ENCODE data around the gene KRTAP10-11. TPM values are rescaled to one million over a fixed set of nuclear protein-coding genes. Genes with fewer than 3 reads are reported as not detected.

The KRTAP10-11 gene
- total RNA-seq, 1 experiment from 2014 or later = not detected

- Histone ChIP-seq H3K4me1 (peaks cover 9% of the 10 kb centered on the region; the same call in 1 of the 2 replicates), H3K4me3 (ENCODE audit: low read depth, low read length) (no peak overlapping the region), H3K36me3 (ENCODE audit: control insufficient read depth, insufficient read depth, low read length) (no peaks in the 10 kb centered on the region), H3K9me3 (peaks cover 8% of the 10 kb centered on the region), H3K27me3 (replicated peaks; ENCODE audit: control insufficient read depth, insufficient read depth, low read length) (no peaks in the 10 kb centered on the region)
- no TSS peak for BruUV-seq (replicated peaks)
- H3K27me3 Mint-ChIP-seq (ENCODE audit: insufficient read depth, unreplicated experiment) = peaks cover under 1% of the 10 kb centered on the region
- CTCF ChIA-PET = no interaction called here
- H3K4me1 Mint-ChIP-seq (ENCODE audit: low read depth, unreplicated experiment) = peaks cover 12% of the 10 kb centered on the region
- no peaks in the 10 kb centered on the region for H3K36me3 Mint-ChIP-seq (ENCODE audit: insufficient read depth, unreplicated experiment)
- peak in 1 of 2 experiments; percentile 17 for DNase-seq
- no peak overlapping the region for H3K27ac Mint-ChIP-seq (ENCODE audit: unreplicated experiment)
- H3K4me3 Mint-ChIP-seq (ENCODE audit: unreplicated experiment) = no peak overlapping the region
- intact Hi-C loops (cut with micrococcal nuclease; ENCODE audit: unreplicated experiment) = no loop called here
- no peak for TF ChIP-seq CTCF (IDR thresholded peaks at IDR 0.05; ENCODE audit: insufficient read depth in 1 of 2, low read depth in 1 of 2, low read length in 1 of 2, severe bottlenecking in 1 of 2, unreplicated experiment in 1 of 2)
- H3K9me3 Mint-ChIP-seq (ENCODE audit: unreplicated experiment) = peaks cover 24% of the 10 kb centered on the region
- POLR2A ChIA-PET = no interaction called here
Observed at GRCh38 chr21:44695184-44695583, 49.0 kb downstream of the KRTAP10-11 start.

- BruUV-seq (replicated peaks) = no TSS peak
- no peaks in the 10 kb centered on the region for H3K27me3 Mint-ChIP-seq (ENCODE audit: insufficient read depth, unreplicated experiment)
- Histone ChIP-seq H3K36me3 (ENCODE audit: control insufficient read depth, insufficient read depth, low read length) (no peaks in the 10 kb centered on the region), H3K27me3 (replicated peaks; ENCODE audit: control insufficient read depth, insufficient read depth, low read length) (no peaks in the 10 kb centered on the region), H3K9me3 (peaks cover 8% of the 10 kb centered on the region), H3K4me1 (peaks cover 9% of the 10 kb centered on the region; the same call in 1 of the 2 replicates), H3K4me3 (ENCODE audit: low read depth, low read length) (no peak overlapping the region)
- H3K27ac Mint-ChIP-seq (ENCODE audit: unreplicated experiment) = no peak overlapping the region
- no peak for TF ChIP-seq CTCF (IDR thresholded peaks at IDR 0.05; ENCODE audit: insufficient read depth in 1 of 2, low read depth in 1 of 2, low read length in 1 of 2, severe bottlenecking in 1 of 2, unreplicated experiment in 1 of 2)
- ChIA-PET CTCF (no interaction called here), POLR2A (no interaction called here)
- H3K4me1 Mint-ChIP-seq (ENCODE audit: low read depth, unreplicated experiment) = peaks cover 12% of the 10 kb centered on the region
- H3K9me3 Mint-ChIP-seq (ENCODE audit: unreplicated experiment) = peaks cover 24% of the 10 kb centered on the region
- no peak overlapping the region for H3K4me3 Mint-ChIP-seq (ENCODE audit: unreplicated experiment)
- no peaks in the 10 kb centered on the region for H3K36me3 Mint-ChIP-seq (ENCODE audit: insufficient read depth, unreplicated experiment)
- DNase-seq = peak in 1 of 2 experiments; percentile 10
- intact Hi-C loops (cut with micrococcal nuclease; ENCODE audit: unreplicated experiment) = loop anchor here (2.0 kb wide), 1 partner anchor 23 kb away; no protein-coding TSS in a partner anchor
Observed at GRCh38 chr21:44695641-44696040, 49.4 kb downstream of the KRTAP10-11 start.

GRCh38 chr21:44696572-44696971, 50.4 kb downstream of the KRTAP10-11 start:
- Histone ChIP-seq H3K27me3 (replicated peaks; ENCODE audit: control insufficient read depth, insufficient read depth, low read length) (no peaks in the 10 kb centered on the region), H3K4me1 (peaks cover 9% of the 10 kb centered on the region; the same call in 1 of the 2 replicates), H3K9me3 (peaks cover 8% of the 10 kb centered on the region), H3K4me3 (ENCODE audit: low read depth, low read length) (no peak overlapping the region), H3K36me3 (ENCODE audit: control insufficient read depth, insufficient read depth, low read length) (no peaks in the 10 kb centered on the region)
- Mint-ChIP-seq H3K4me1 (ENCODE audit: low read depth, unreplicated experiment) (peaks cover 12% of the 10 kb centered on the region), H3K27me3 (ENCODE audit: insufficient read depth, unreplicated experiment) (no peaks in the 10 kb centered on the region), H3K9me3 (ENCODE audit: unreplicated experiment) (peaks cover 24% of the 10 kb centered on the region), H3K36me3 (ENCODE audit: insufficient read depth, unreplicated experiment) (no peaks in the 10 kb centered on the region), H3K4me3 (ENCODE audit: unreplicated experiment) (no peak overlapping the region), H3K27ac (ENCODE audit: unreplicated experiment) (no peak overlapping the region)
- ChIA-PET POLR2A (no interaction called here), CTCF (no interaction called here)
- no TSS peak for BruUV-seq (replicated peaks)
- no peak for TF ChIP-seq CTCF (IDR thresholded peaks at IDR 0.05; ENCODE audit: insufficient read depth in 1 of 2, low read depth in 1 of 2, low read length in 1 of 2, severe bottlenecking in 1 of 2, unreplicated experiment in 1 of 2)
- no peak for DNase-seq
- intact Hi-C loops (cut with micrococcal nuclease; ENCODE audit: unreplicated experiment) = loop anchor here (2.0 kb wide), 1 partner anchor 24 kb away; no protein-coding TSS in a partner anchor

Other genes with a start within 250 kb of the KRTAP10-11 start
- 4.5 and 4.7 TPM in 2 replicates for gene LRRC3, start 190.9 kb upstream of the KRTAP10-11 start, total RNA-seq (2022)
- gene KRTAP10-1, start 106.2 kb upstream of the KRTAP10-11 start, total RNA-seq (2022) = not detected in 2 replicates
- gene KRTAP10-2, start 94.9 kb upstream of the KRTAP10-11 start, total RNA-seq (2022) = not detected in 2 replicates
- not detected in 2 replicates for gene KRTAP10-3, start 87.6 kb upstream of the KRTAP10-11 start, total RNA-seq (2022)
- gene KRTAP10-4, start 72.7 kb upstream of the KRTAP10-11 start, total RNA-seq (2022) = not detected in 2 replicates
- gene KRTAP10-5, start 65.8 kb upstream of the KRTAP10-11 start, total RNA-seq (2022) = not detected in 2 replicates
- gene KRTAP10-6, start 53.9 kb upstream of the KRTAP10-11 start, total RNA-seq (2022) = not detected in 2 replicates
- gene KRTAP10-7, start 45.8 kb upstream of the KRTAP10-11 start, total RNA-seq (2022) = not detected in 2 replicates
- gene KRTAP10-8, start 34.3 kb upstream of the KRTAP10-11 start, total RNA-seq (2022) = not detected in 2 replicates
- gene KRTAP10-9, start 19.3 kb upstream of the KRTAP10-11 start, total RNA-seq (2022) = not detected in 2 replicates
- not detected in 2 replicates for gene KRTAP10-10, start 9.1 kb upstream of the KRTAP10-11 start, total RNA-seq (2022)
- not detected in 2 replicates for gene KRTAP12-4, start 8.2 kb downstream of the KRTAP10-11 start, total RNA-seq (2022)
- not detected in 2 replicates for gene KRTAP12-3, start 11.5 kb downstream of the KRTAP10-11 start, total RNA-seq (2022)
- not detected in 2 replicates for gene KRTAP12-2, start 20.5 kb downstream of the KRTAP10-11 start, total RNA-seq (2022)
- gene KRTAP12-1, start 35.7 kb downstream of the KRTAP10-11 start, total RNA-seq (2022) = not detected in 2 replicates
- gene KRTAP10-12, start 50.8 kb downstream of the KRTAP10-11 start, total RNA-seq (2022) = not detected in 2 replicates
- 0.12 and 0.32 TPM in 2 replicates for gene TSPEAR, start 65.2 kb downstream of the KRTAP10-11 start, total RNA-seq (2022)
- 91.3 and 103 TPM in 2 replicates for gene UBE2G2, start 155.4 kb downstream of the KRTAP10-11 start, total RNA-seq (2022)
- 110 and 118 TPM in 2 replicates for gene SUMO3, start 171.6 kb downstream of the KRTAP10-11 start, total RNA-seq (2022)
- gene PTTG1IP, start 227.3 kb downstream of the KRTAP10-11 start, total RNA-seq (2022) = 296 and 306 TPM in 2 replicates

Data from Caco-2 (cell line).